GM12878 (cell line): ENCODE results near the gene LARP4. TPM values are rescaled to one million over a fixed set of nuclear protein-coding genes. Genes with fewer than 3 reads are reported as not detected.

ENCODE experiments used
- ATF7 ChIP-seq: fragments of 450-650 bp; IDR thresholded peaks from 2 replicates; pipeline ENCODE4 v1.6.1; 2016; ENCODE audit warnings: low read depth, mild to moderate bottlenecking
- BCL3 ChIP-seq: IDR thresholded peaks from 2 replicates; pipeline ENCODE4 v1.6.1; 2011; ENCODE audit warnings: borderline replicate concordance, low read depth, mild to moderate bottlenecking, moderate library complexity, low read length; ENCODE audit not compliant: insufficient read depth, poor library complexity, severe bottlenecking
- CEBPB ChIP-seq, 2 experiments: fragments of 150-350 bp in 1 of 2; IDR thresholded peaks; 2 replicates each; pipeline ENCODE4 v1.6.1; 2012 to 2014; ENCODE audit warnings: low read depth in 2 of 2, low read length in 2 of 2, borderline replicate concordance in 1 of 2, inconsistent platforms in 1 of 2
- ELK1 ChIP-seq: IDR thresholded peaks from 2 replicates; pipeline ENCODE4 v1.6.1; 2012; ENCODE audit warnings: low read depth, low read length, improper control_type of control experiment
- ETV6 ChIP-seq, 2 experiments: fragments of 450-650 bp in 1 of 2; IDR thresholded peaks in 1 of 2; conservative IDR thresholded peaks in 1 of 2; 2 replicates each; pipeline ENCODE4 v1.6.1; 2014; ENCODE audit warnings: antibody characterized with exemption in 1 of 2, borderline replicate concordance in 1 of 2, low read depth in 1 of 2, mild to moderate bottlenecking in 1 of 2, moderate library complexity in 1 of 2
- KAT2A ChIP-seq: conservative IDR thresholded peaks from 2 replicates; pipeline ENCODE4 v1.6.1; 2011; ENCODE audit warnings: low read depth, low read length; ENCODE audit not compliant: control insufficient read depth
- NFXL1 ChIP-seq: fragments of 450-650 bp; IDR thresholded peaks from 2 replicates; pipeline ENCODE4 v1.6.1; 2017; ENCODE audit warnings: antibody characterized with exemption, mild to moderate bottlenecking, borderline replicate concordance
- NKRF ChIP-seq: fragments of 450-650 bp; conservative IDR thresholded peaks from 2 replicates; pipeline ENCODE4 v1.6.1; 2017; ENCODE audit warnings: mild to moderate bottlenecking, moderate library complexity
- POLR2A ChIP-seq: IDR thresholded peaks from 2 replicates; pipeline ENCODE4 v1.6.1; 2011; ENCODE audit warnings: low read depth, mild to moderate bottlenecking, low read length
- RELA ChIP-seq: fragments of 450-650 bp; IDR thresholded peaks from 2 replicates; pipeline ENCODE4 v1.8.0; 2014; ENCODE audit warnings: borderline replicate concordance; ENCODE audit not compliant: partially characterized antibody
- STAT1 ChIP-seq: fragments of 450-650 bp; conservative IDR thresholded peaks from 2 replicates; pipeline ENCODE4 v1.6.1; 2014; ENCODE audit warnings: antibody characterized with exemption, mild to moderate bottlenecking
- TCF3 ChIP-seq: IDR thresholded peaks from 2 replicates; pipeline ENCODE4 v1.6.1; 2012; ENCODE audit warnings: low read depth, mild to moderate bottlenecking, low read length, borderline replicate concordance; ENCODE audit not compliant: insufficient read depth
- polyA plus RNA-seq, 11 experiments: library from polyadenylated mRNA; depleted of rRNA in 4 of 11; unstranded in 6 of 11; stranded (reverse) in 5 of 11; fragments of >200 nt; fragmentation: Nextera tagmentation in 4 of 11; fragmentation: Illumina TruSeq in 1 of 11; extraction: Ambion mirVana in 4 of 11; extraction: Trizol in 1 of 11; gene quantifications; 1 replicate in 1 of 11; 2 replicates in 10 of 11; pipeline versions ENCODE4 v1.2.1 to v1.2.3, GENCODE V29; 2011 to 2016; ENCODE audit warnings: inconsistent platforms in 2 of 11, missing spikeins in 2 of 11, low read depth in 1 of 11
- total RNA-seq, 4 experiments: library from RNA; depleted of rRNA in 3 of 4; stranded (reverse); fragments of >200 nt in 3 of 4; fragmentation: Illumina TruSeq in 1 of 4; extraction: Trizol in 1 of 4; gene quantifications; 2 replicates each; pipeline versions ENCODE4 v1.2.1 to v1.2.3, GENCODE V29; 2013 to 2021

LARP4 gene
- total and polyA plus RNA-seq, 10 of the 15 experiments (the other 5 are each of a cell fraction or from before 2014, with no cell fraction given): 24.1 to 72.6 (median 35.6) TPM

- TF ChIP-seq BCL3: no peak
- TF ChIP-seq ATF7: no peak
- TF ChIP-seq NFXL1: no peak
- no peak for TF ChIP-seq ELK1
- TF ChIP-seq POLR2A: no peak
- no peak for TF ChIP-seq KAT2A
- no peak for TF ChIP-seq RELA
- no peak for TF ChIP-seq CEBPB (IDR thresholded peaks at IDR 0.05; ENCODE audit: borderline replicate concordance in 1 of 2, low read depth in 2 of 2, low read length in 2 of 2)
- TF ChIP-seq STAT1: no peak
- no peak for TF ChIP-seq ETV6 (conservative IDR thresholded peaks at IDR 0.05 in 1 of 2, IDR thresholded peaks at IDR 0.05 in 1 of 2; ENCODE audit: borderline replicate concordance in 1 of 2, low read depth in 1 of 2)
- no peak for TF ChIP-seq NKRF
- TF ChIP-seq TCF3: no peak
Measured at GRCh38 chr12:50452795-50453194, 52.1 kb downstream of the LARP4 start (continued).
